K562 (cell line): ENCODE data around the gene FGF4. TPM values are rescaled to one million over a fixed set of nuclear protein-coding genes. Genes with fewer than 3 reads are reported as not detected.

Source experiments
- ATAC-seq: fragments of 200-7000 bp; cut with Tn5 transposase; 3 replicates; pipeline ENCODE4 v1.9.1; 2020; ENCODE audit warnings: moderate library complexity
- BruUV-seq: library from RNA; stranded (reverse); fragments of 400-500 nt; replicated peaks from 2 replicates; lab custom pipeline; 2021; lab: Mats Ljungman, UMichigan
- CTCF ChIA-PET: fragments of 300-600 bp; formaldehyde crosslinking; extraction: SDS; loops from one replicate; lab custom pipeline; 2021; ENCODE audit warnings: low intra/inter-chr PET ratio; lab: Yijun Ruan, JAX
- POLR2A ChIA-PET: fragments of 300-600, 350-650 bp; sonication (Branson Sonifier 250); formaldehyde crosslinking; extraction: SDS; loops from one replicate; lab custom pipeline; 2021; ENCODE audit warnings: antibody characterized with exemption, inconsistent platforms; lab: Yijun Ruan, JAX
- DNase-seq, 4 experiments: peaks; one replicate each; pipeline versions ENCODE4 v3.0.0 to v3.0.0-alpha.2; 2011 to 2018; ENCODE audit warnings: low spot score in 3 of 4, mixed read lengths in 3 of 4; ENCODE audit errors: extremely low read depth in 1 of 4
- FAIRE-seq: peaks from 2 replicates; lab custom pipeline; 2011; peaks lifted over from hg19 to GRCh38; lab: Jason Lieb, UNC
- H2AFZ ChIP-seq: 2 replicates; pipeline ENCODE4 v1.6.0; 2011; ENCODE audit warnings: low read depth, low read length, control low read depth, inconsistent platforms
- H3K27ac ChIP-seq: fragments of 200-600 bp; 3 replicates; pipeline ENCODE4 v1.8.0; 2011; ENCODE audit warnings: low read depth, mild to moderate bottlenecking, control low read depth, inconsistent platforms, low read length, moderate library complexity, mixed read lengths; ENCODE audit errors: extremely low read depth
- H3K27me3 ChIP-seq, 2 experiments: fragments of 300-600 bp in 1 of 2; 2 replicates in 1 of 2; 3 replicates in 1 of 2; pipeline versions ENCODE4 v1.6.0 to v1.8.0; 2011; ENCODE audit warnings: inconsistent platforms in 2 of 2, low read length in 2 of 2, mild to moderate bottlenecking in 1 of 2, mixed read lengths in 1 of 2, moderate library complexity in 1 of 2; ENCODE audit not compliant: control insufficient read depth in 2 of 2, insufficient read depth in 2 of 2
- H3K36me3 ChIP-seq: fragments of 300-600 bp; 3 replicates; pipeline ENCODE4 v1.8.0; 2011; ENCODE audit warnings: mild to moderate bottlenecking, low read length, inconsistent platforms; ENCODE audit not compliant: control insufficient read depth, insufficient read depth
- H3K4me1 ChIP-seq, 2 experiments: fragments of 200-600 bp in 1 of 2; replicated peaks in 1 of 2; 2 replicates in 1 of 2; 3 replicates in 1 of 2; pipeline versions ENCODE4 v1.5.1 to v1.8.0; 2011; ENCODE audit warnings: inconsistent platforms in 2 of 2, low read length in 2 of 2, mild to moderate bottlenecking in 1 of 2, mixed read lengths in 1 of 2, moderate library complexity in 1 of 2; ENCODE audit not compliant: control insufficient read depth in 2 of 2, insufficient read depth in 2 of 2
- H3K4me2 ChIP-seq: 2 replicates; pipeline ENCODE4 v1.6.1; 2011; ENCODE audit warnings: low read length, control low read depth, inconsistent platforms, mixed read lengths; ENCODE audit not compliant: insufficient read depth
- H3K4me3 ChIP-seq: fragments of 200-600 bp; sonication (generic), shearing (Covaris generic); 2 replicates; pipeline ENCODE4 v1.5.1; 2016; ENCODE audit warnings: control low read depth, inconsistent platforms
- H3K79me2 ChIP-seq: fragments of 200-600 bp; 3 replicates; pipeline ENCODE4 v1.8.0; 2011; ENCODE audit warnings: low read length, inconsistent platforms; ENCODE audit not compliant: control insufficient read depth, insufficient read depth
- H3K9ac ChIP-seq, 2 experiments: 2 replicates each; pipeline versions ENCODE4 v1.6.0 to v1.6.1; 2011; ENCODE audit warnings: low read depth in 2 of 2, low read length in 2 of 2, control low read depth in 1 of 2, inconsistent platforms in 1 of 2, mild to moderate bottlenecking in 1 of 2, mixed read lengths in 1 of 2; ENCODE audit not compliant: insufficient read depth in 1 of 2
- H3K9me1 ChIP-seq: one replicate; pipeline ENCODE4 v1.6.0; 2011; ENCODE audit warnings: inconsistent platforms, mild to moderate bottlenecking, low read length, moderate library complexity; ENCODE audit not compliant: control insufficient read depth, insufficient read depth
- H3K9me3 ChIP-seq: replicated peaks from 2 replicates; pipeline ENCODE4 v1.5.1; 2011; ENCODE audit warnings: low read depth, low read length, inconsistent platforms; ENCODE audit not compliant: control insufficient read depth, insufficient read depth
- H4K20me1 ChIP-seq: replicated peaks from 2 replicates; pipeline ENCODE4 v1.6.1; 2011; ENCODE audit warnings: low read length, inconsistent platforms, mixed read lengths; ENCODE audit not compliant: control insufficient read depth, insufficient read depth
- ARID1B ChIP-seq: fragments of 450-650 bp; IDR thresholded peaks from 2 replicates; pipeline ENCODE4 v1.6.1; 2016; ENCODE audit warnings: antibody characterized with exemption, mild to moderate bottlenecking, inconsistent platforms
- CXXC5 ChIP-seq: fragments of 250-450 bp; sonication (Bioruptor Pico); IDR thresholded peaks from 2 replicates; pipeline ENCODE4 v1.8.0; 2022; ENCODE audit warnings: inconsistent platforms, mild to moderate bottlenecking, moderate library complexity
- ETV6 ChIP-seq, 3 experiments: fragments of 150-350 bp in 1 of 3; sonication (generic) in 1 of 3; formaldehyde crosslinking in 1 of 3; IDR thresholded peaks; 2 replicates each; pipeline versions ENCODE4 v1.6.1 to v1.8.0; 2014 to 2022; ENCODE audit warnings: borderline replicate concordance in 2 of 3, low read depth in 2 of 3, antibody characterized with exemption in 1 of 3, low read length in 1 of 3, mild to moderate bottlenecking in 1 of 3, missing genetic modification reagents in 1 of 3
- HNRNPK ChIP-seq: fragments of 200-400 bp; formaldehyde crosslinking; IDR thresholded peaks from one replicate; pipeline ENCODE4 v1.6.1; 2018; ENCODE audit warnings: mild to moderate bottlenecking, low read depth, low read length; ENCODE audit not compliant: poor library complexity, severe bottlenecking
- KAT8 ChIP-seq: fragments of 450-650 bp; IDR thresholded peaks from 2 replicates; pipeline ENCODE4 v1.6.1; 2016; ENCODE audit warnings: low read depth, mild to moderate bottlenecking
- MIER1 ChIP-seq: fragments of 450-650 bp; IDR thresholded peaks from 2 replicates; pipeline ENCODE4 v1.6.1; 2016; ENCODE audit warnings: antibody characterized with exemption, mild to moderate bottlenecking, low read depth
- POLR3A ChIP-seq: IDR thresholded peaks from 2 replicates; pipeline ENCODE4 v1.6.1; 2011; ENCODE audit warnings: borderline replicate concordance, mild to moderate bottlenecking, moderate library complexity; ENCODE audit not compliant: insufficient read length, insufficient read depth; ENCODE audit errors: extremely low read depth
- SLC30A9 ChIP-seq: fragments of 250-450 bp; sonication (Bioruptor Pico); IDR thresholded peaks from 2 replicates; pipeline ENCODE4 v1.8.0; 2022; ENCODE audit warnings: mild to moderate bottlenecking, moderate library complexity
- SUPT5H ChIP-seq: fragments of 450-650 bp; IDR thresholded peaks from 2 replicates; pipeline ENCODE4 v1.6.1; 2016
- TBP ChIP-seq: optimal IDR thresholded peaks from 2 replicates; pipeline ENCODE3; 2011; ENCODE audit warnings: low read depth, low read length, improper control_type of control experiment
- ZNF436 ChIP-seq: fragments of 250-450, 450-650 bp; sonication (Bioruptor Pico); formaldehyde crosslinking; IDR thresholded peaks from 2 replicates; pipeline ENCODE4 v1.7.0; 2020; ENCODE audit warnings: mild to moderate bottlenecking
- ZNF444 ChIP-seq: fragments of 250-450 bp; sonication (Bioruptor Pico); IDR thresholded peaks from 2 replicates; pipeline ENCODE4 v1.4.0; 2020; ENCODE audit warnings: mild to moderate bottlenecking, moderate library complexity
- ZNF699 ChIP-seq: fragments of 250-450 bp; sonication (Bioruptor Pico); IDR thresholded peaks from 2 replicates; pipeline ENCODE4 v1.8.0; 2021; ENCODE audit warnings: mild to moderate bottlenecking, moderate library complexity; ENCODE audit not compliant: insufficient replicate concordance
- WGBS: fragments of 100-300 bp; shearing (Covaris generic); methylation state at CpG from one replicate; pipeline ENCODE4 v1.1.6; 2016; ENCODE audit warnings: low coverage, mixed read lengths; ENCODE audit not compliant: insufficient coverage; ENCODE audit errors: missing lambda C conversion rate; 5-methylcytosine and 5-hydroxymethylcytosine counted together
- in situ Hi-C: fragments of 300-500 bp; cut with MboI; formaldehyde crosslinking; loops from 4 replicates; pipeline ENCODE4 v1.15.0; 2018; ENCODE audit warnings: inconsistent platforms, mixed read lengths
- intact Hi-C: fragments of 100-400 bp; cut with micrococcal nuclease; formaldehyde crosslinking; loops from 2 replicates; pipeline ENCODE4 v1.14.2; 2022
- polyA plus RNA-seq, 8 experiments: library from polyadenylated mRNA; depleted of rRNA in 4 of 8; stranded (reverse) in 5 of 8; unstranded in 3 of 8; fragments of >200 nt; fragmentation: Nextera tagmentation in 2 of 8; fragmentation: Illumina TruSeq in 1 of 8; extraction: Ambion mirVana in 2 of 8; extraction: Trizol in 1 of 8; gene quantifications; 2 replicates each; pipeline versions ENCODE4 v1.2.1 to v1.2.3, GENCODE V29; 2011 to 2014; ENCODE audit warnings: inconsistent platforms in 1 of 8, missing spikeins in 1 of 8
- total RNA-seq, 7 experiments: library from RNA; depleted of rRNA in 6 of 7; stranded (reverse); fragments of >200 nt in 6 of 7; fragmentation: Illumina TruSeq in 2 of 7; extraction: Trizol in 2 of 7; gene quantifications; 2 replicates each; pipeline versions ENCODE4 v1.2.1 to v1.2.3, GENCODE V29; 2011 to 2021; ENCODE audit warnings: low replicate concordance in 1 of 7
- TF ChIP-seq, protein P1 (sequence below): sonication (generic); formaldehyde crosslinking; IDR thresholded peaks from 2 replicates; pipeline ENCODE4 v1.8.0; 2022; ENCODE audit warnings: mild to moderate bottlenecking, low read depth, missing genetic modification reagents
- TF ChIP-seq, protein P2 (sequence below): fragments of 250-450 bp; sonication (Bioruptor Pico); IDR thresholded peaks from 2 replicates; pipeline ENCODE4 v1.4.0; 2020; ENCODE audit warnings: mild to moderate bottlenecking, moderate library complexity
- TF ChIP-seq, protein P3 (sequence below), 2 experiments: IDR thresholded peaks; 2 replicates each; pipeline ENCODE4 v1.6.1; 2012; ENCODE audit warnings: improper control_type of control experiment in 2 of 2, low read depth in 2 of 2, low read length in 2 of 2, borderline replicate concordance in 1 of 2

Gene FGF4
- total and polyA plus RNA-seq, 9 of the 15 experiments (the other 6 are each of a cell fraction or from before 2014, with no cell fraction given), result not detected

DNA sequence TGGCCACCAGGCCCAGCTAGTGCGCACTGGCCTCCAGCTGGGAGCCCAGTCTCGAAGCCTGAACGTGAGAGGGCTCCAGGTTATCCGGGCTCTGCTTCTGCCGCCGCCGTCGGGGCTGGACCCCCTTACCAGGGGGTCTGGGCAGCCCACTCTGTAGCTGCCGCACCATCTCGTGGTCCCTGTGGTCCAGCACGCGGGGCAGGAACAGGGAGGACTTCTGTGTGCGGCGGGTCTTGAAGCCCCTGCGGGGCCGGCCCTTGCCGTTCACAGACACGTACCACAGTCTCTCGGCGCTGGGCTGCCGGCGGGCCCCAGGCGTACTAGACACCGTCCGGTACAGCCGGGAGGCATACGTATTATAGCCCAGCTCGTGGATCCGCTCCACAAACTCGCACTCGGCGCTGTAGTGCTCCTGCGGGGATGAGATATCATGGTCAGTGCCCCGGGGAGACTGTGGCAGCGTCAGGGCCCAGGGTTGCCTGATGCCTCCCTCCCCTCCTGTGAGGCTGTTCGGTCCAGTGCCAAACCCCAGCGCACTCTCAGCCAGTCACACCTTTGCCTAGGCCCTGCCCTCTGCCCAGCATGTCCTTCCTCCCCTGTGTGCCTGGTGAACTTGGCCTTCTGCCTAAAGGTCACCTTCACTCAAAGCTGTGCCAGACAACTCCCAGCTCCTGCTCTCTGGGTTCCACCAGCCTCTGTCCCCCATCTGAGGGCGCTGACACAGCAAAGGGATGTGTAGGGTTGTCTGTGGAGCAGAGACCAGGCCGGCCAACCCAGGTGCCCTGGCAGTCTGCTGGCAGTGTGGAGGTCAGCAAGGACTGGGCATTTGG is 35.4 kb upstream of the FGF4 start:
- Histone ChIP-seq H3K27me3 (peaks cover 17 to 55% of the 10 kb centered on the region in 2 experiments; a peak in 3 of 5 replicates), H3K27ac (no peak overlapping the region), H3K9ac (no peak overlapping the region), H3K79me2 (no peaks in the 10 kb centered on the region), H2AFZ (no peak overlapping the region), H3K9me3 (no peaks in the 10 kb centered on the region), H3K36me3 (no peaks in the 10 kb centered on the region), H4K20me1 (peaks cover 22% of the 10 kb centered on the region; the same call in 1 of the 2 replicates), H3K4me3 (no peak overlapping the region), H3K9me1 (no peaks in the 10 kb centered on the region), H3K4me1 (peaks cover 0 to 7% of the 10 kb centered on the region in 2 experiments; a peak in 1 of 5 replicates), H3K4me2 (no peak overlapping the region)
- WGBS, result 3% methylated on average over 31 of the region's 39 CpGs
- intact Hi-C loops, result no loop called here
- CTCF ChIA-PET, result no interaction called here
- POLR2A ChIA-PET, result no interaction called here
- BruUV-seq, result no TSS peak
- DNase-seq (no peak), FAIRE-seq (no peak), ATAC-seq (no peak)
- in situ Hi-C loops, result no loop called here
- TF ChIP-seq HNRNPK (no peak), CXXC5 (no peak), KAT8 (no peak), ARID1B (no peak), MIER1 (no peak), TBP (no peak), SLC30A9 (CRISPR knock-in tag) (no peak), POLR3A (no peak), ZNF444 (no peak), ZNF436 (CRISPR knock-in tag) (no peak), ZNF699 (no peak), SUPT5H (no peak), ETV6 (IDR thresholded peaks at IDR 0.05; ENCODE audit: borderline replicate concordance in 1 of 2, low read depth in 2 of 2, low read length in 1 of 2) (no peak), ETV6 (CRISPR knock-in tag; IDR thresholded peaks at IDR 0.05; ENCODE audit: borderline replicate concordance) (no peak)
- TF ChIP-seq, protein P1, sequence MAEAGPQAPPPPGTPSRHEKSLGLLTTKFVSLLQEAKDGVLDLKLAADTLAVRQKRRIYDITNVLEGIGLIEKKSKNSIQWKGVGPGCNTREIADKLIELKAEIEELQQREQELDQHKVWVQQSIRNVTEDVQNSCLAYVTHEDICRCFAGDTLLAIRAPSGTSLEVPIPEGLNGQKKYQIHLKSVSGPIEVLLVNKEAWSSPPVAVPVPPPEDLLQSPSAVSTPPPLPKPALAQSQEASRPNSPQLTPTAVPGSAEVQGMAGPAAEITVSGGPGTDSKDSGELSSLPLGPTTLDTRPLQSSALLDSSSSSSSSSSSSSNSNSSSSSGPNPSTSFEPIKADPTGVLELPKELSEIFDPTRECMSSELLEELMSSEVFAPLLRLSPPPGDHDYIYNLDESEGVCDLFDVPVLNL (CRISPR knock-in tag), result no peak
- TF ChIP-seq, protein P2, sequence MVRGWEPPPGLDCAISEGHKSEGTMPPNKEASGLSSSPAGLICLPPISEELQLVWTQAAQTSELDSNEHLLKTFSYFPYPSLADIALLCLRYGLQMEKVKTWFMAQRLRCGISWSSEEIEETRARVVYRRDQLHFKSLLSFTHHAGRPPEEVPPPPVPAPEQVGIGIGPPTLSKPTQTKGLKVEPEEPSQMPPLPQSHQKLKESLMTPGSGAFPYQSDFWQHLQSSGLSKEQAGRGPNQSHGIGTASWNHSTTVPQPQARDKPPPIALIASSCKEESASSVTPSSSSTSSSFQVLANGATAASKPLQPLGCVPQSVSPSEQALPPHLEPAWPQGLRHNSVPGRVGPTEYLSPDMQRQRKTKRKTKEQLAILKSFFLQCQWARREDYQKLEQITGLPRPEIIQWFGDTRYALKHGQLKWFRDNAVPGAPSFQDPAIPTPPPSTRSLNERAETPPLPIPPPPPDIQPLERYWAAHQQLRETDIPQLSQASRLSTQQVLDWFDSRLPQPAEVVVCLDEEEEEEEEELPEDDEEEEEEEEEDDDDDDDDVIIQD, result no peak
- TF ChIP-seq, protein P3, sequence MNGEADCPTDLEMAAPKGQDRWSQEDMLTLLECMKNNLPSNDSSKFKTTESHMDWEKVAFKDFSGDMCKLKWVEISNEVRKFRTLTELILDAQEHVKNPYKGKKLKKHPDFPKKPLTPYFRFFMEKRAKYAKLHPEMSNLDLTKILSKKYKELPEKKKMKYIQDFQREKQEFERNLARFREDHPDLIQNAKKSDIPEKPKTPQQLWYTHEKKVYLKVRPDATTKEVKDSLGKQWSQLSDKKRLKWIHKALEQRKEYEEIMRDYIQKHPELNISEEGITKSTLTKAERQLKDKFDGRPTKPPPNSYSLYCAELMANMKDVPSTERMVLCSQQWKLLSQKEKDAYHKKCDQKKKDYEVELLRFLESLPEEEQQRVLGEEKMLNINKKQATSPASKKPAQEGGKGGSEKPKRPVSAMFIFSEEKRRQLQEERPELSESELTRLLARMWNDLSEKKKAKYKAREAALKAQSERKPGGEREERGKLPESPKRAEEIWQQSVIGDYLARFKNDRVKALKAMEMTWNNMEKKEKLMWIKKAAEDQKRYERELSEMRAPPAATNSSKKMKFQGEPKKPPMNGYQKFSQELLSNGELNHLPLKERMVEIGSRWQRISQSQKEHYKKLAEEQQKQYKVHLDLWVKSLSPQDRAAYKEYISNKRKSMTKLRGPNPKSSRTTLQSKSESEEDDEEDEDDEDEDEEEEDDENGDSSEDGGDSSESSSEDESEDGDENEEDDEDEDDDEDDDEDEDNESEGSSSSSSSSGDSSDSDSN (IDR thresholded peaks at IDR 0.05; ENCODE audit: borderline replicate concordance in 1 of 2, low read depth in 2 of 2, low read length in 2 of 2), result no peak
